H1 (cell line): ENCODE results near the gene MDFI. TPM values are rescaled to one million over a fixed set of nuclear protein-coding genes. Genes with fewer than 3 reads are reported as not detected.

Source experiments
- ASH2L ChIP-seq: fragments of 200-600, 300-600 bp; sonication (generic); IDR thresholded peaks from one replicate; pipeline ENCODE4 v1.7.1; 2017; ENCODE audit warnings: low read length
- CBX5 ChIP-seq: fragments of 300-800, 300-1000 bp; sonication (generic); IDR thresholded peaks from 2 replicates; pipeline ENCODE4 v1.7.1; 2016; ENCODE audit warnings: antibody characterized with exemption, low read length, low read depth
- CBX8 ChIP-seq: fragments of 300-800, 300-1000 bp; sonication (generic); IDR thresholded peaks from 2 replicates; pipeline ENCODE4 v1.7.1; 2016; ENCODE audit warnings: low read depth, low read length, borderline replicate concordance
- CEBPB ChIP-seq: IDR thresholded peaks from 2 replicates; pipeline ENCODE4 v1.6.1; 2012; ENCODE audit warnings: low read depth, low read length
- CHD2 ChIP-seq: IDR thresholded peaks from 2 replicates; pipeline ENCODE4 v1.6.1; 2012; ENCODE audit warnings: low read length, improper control_type of control experiment
- CREB1 ChIP-seq: IDR thresholded peaks from 2 replicates; pipeline ENCODE4 v1.6.1; 2012; ENCODE audit warnings: inconsistent platforms
- EZH2 ChIP-seq: fragments of 200-600 bp; sonication (generic); IDR thresholded peaks from 2 replicates; pipeline ENCODE4 v1.7.1; 2012; ENCODE audit warnings: low read depth, mild to moderate bottlenecking, moderate library complexity, low read length, inconsistent platforms; ENCODE audit not compliant: severe bottlenecking
- GTF2F1 ChIP-seq: IDR thresholded peaks from 2 replicates; pipeline ENCODE4 v1.6.1; 2012; ENCODE audit warnings: low read depth, low read length, improper control_type of control experiment, borderline replicate concordance
- JUN ChIP-seq: IDR thresholded peaks from 2 replicates; pipeline ENCODE4 v1.6.1; 2011; ENCODE audit warnings: low read depth, mild to moderate bottlenecking, improper control_type of control experiment, low read length
- MAX ChIP-seq: IDR thresholded peaks from 2 replicates; pipeline ENCODE4 v1.6.1; 2012; ENCODE audit warnings: inconsistent platforms
- RBBP5 ChIP-seq: IDR thresholded peaks from 2 replicates; pipeline ENCODE4 v1.7.1; 2012; ENCODE audit warnings: low read depth, mild to moderate bottlenecking, inconsistent platforms, low read length, moderate library complexity, borderline replicate concordance
- RFX5 ChIP-seq: IDR thresholded peaks from 2 replicates; pipeline ENCODE4 v1.6.1; 2011; ENCODE audit warnings: low read depth, low read length, improper control_type of control experiment, borderline replicate concordance
- RNF2 ChIP-seq: fragments of 200-900, 300-1000 bp; sonication (generic); IDR thresholded peaks from 2 replicates; pipeline ENCODE4 v1.7.1; 2016; ENCODE audit warnings: borderline replicate concordance, low read depth, mild to moderate bottlenecking, antibody characterized with exemption, low read length; ENCODE audit not compliant: poor library complexity, severe bottlenecking; ENCODE audit errors: missing control alignments
- SAP30 ChIP-seq: fragments of 300-600 bp; sonication (generic); IDR thresholded peaks from 2 replicates; pipeline ENCODE4 v1.7.1; 2012; ENCODE audit warnings: low read length, moderate library complexity, mild to moderate bottlenecking, inconsistent platforms; ENCODE audit not compliant: insufficient read depth, insufficient replicate concordance
- SIRT6 ChIP-seq: IDR thresholded peaks from one replicate; pipeline ENCODE4 v1.7.1; 2012; ENCODE audit warnings: low read length, inconsistent platforms
- SP2 ChIP-seq: IDR thresholded peaks from 2 replicates; pipeline ENCODE4 v1.6.1; 2012; ENCODE audit warnings: mild to moderate bottlenecking, low read length, inconsistent platforms
- SP4 ChIP-seq: IDR thresholded peaks from 2 replicates; pipeline ENCODE4 v1.6.1; 2012; ENCODE audit warnings: low read length, inconsistent platforms
- TAF1 ChIP-seq: IDR thresholded peaks from 2 replicates; pipeline ENCODE4 v1.6.1; 2011; ENCODE audit warnings: mild to moderate bottlenecking, low read depth, low read length
- TEAD4 ChIP-seq: IDR thresholded peaks from 2 replicates; pipeline ENCODE4 v1.6.1; 2012; ENCODE audit warnings: low read depth, low read length, inconsistent platforms, mixed read lengths
- YY1 ChIP-seq: IDR thresholded peaks from 2 replicates; pipeline ENCODE4 v1.6.1; 2011; ENCODE audit warnings: low read depth, mild to moderate bottlenecking, low read length
- polyA plus RNA-seq, 7 experiments: library from polyadenylated mRNA; depleted of rRNA in 3 of 7; stranded (reverse) in 5 of 7; unstranded in 2 of 7; fragments of >200 nt in 5 of 7; fragments of 200-250 nt in 2 of 7; gene quantifications; 1 replicate in 5 of 7; 2 replicates in 1 of 7; 4 replicates in 1 of 7; pipeline versions ENCODE4 v1.2.1 to v1.2.3, GENCODE V29; 2011 to 2013; ENCODE audit warnings: missing spikeins in 2 of 7, mixed read lengths in 2 of 7
- total RNA-seq: library from RNA; stranded (reverse); fragmentation: NEBNext Ultra II Directional; extraction: Animal tissue kit (Norgen Biotek cat#: 25700); gene quantifications from 2 replicates; pipeline ENCODE4 v1.2.1, GENCODE V29; 2021
- TF ChIP-seq, protein P1 (sequence below): IDR thresholded peaks from 2 replicates; pipeline ENCODE4 v1.6.1; 2012; ENCODE audit warnings: inconsistent platforms
- TF ChIP-seq, protein P2 (sequence below): IDR thresholded peaks from 2 replicates; pipeline ENCODE4 v1.6.1; 2012; ENCODE audit warnings: low read length, inconsistent platforms

The MDFI gene
- total and polyA plus RNA-seq, 2 of the 8 experiments (the other 6 are each of a cell fraction or from before 2014, with no cell fraction given), result 41.0 to 65.6 TPM

GRCh38 chr6:41638935-41639808, 904 bp downstream of the MDFI start (continued):
- TF ChIP-seq RFX5 (no peak), SP4 (no peak), TAF1 (no peak), MAX (0 out of 2 replicates have a peak, but pooled peaks have one; percentile 22), GTF2F1 (no peak), SIRT6 (no peak), ASH2L (peak; percentile 75), CBX8 (no peak), TEAD4 (no peak), YY1 (no peak), CBX5 (no peak), RBBP5 (peak; percentile 58; the same call in 1 of the 2 replicates), RNF2 (peak; percentile 26), CHD2 (no peak), JUN (no peak), EZH2 (peak; percentile 67), SP2 (no peak), CREB1 (peak; percentile 17; the same call in 1 of the 2 replicates), CEBPB (no peak), SAP30 (no peak)
- TF ChIP-seq, protein P1, sequence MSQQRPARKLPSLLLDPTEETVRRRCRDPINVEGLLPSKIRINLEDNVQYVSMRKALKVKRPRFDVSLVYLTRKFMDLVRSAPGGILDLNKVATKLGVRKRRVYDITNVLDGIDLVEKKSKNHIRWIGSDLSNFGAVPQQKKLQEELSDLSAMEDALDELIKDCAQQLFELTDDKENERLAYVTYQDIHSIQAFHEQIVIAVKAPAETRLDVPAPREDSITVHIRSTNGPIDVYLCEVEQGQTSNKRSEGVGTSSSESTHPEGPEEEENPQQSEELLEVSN, result peak; percentile 25
- TF ChIP-seq, protein P2, sequence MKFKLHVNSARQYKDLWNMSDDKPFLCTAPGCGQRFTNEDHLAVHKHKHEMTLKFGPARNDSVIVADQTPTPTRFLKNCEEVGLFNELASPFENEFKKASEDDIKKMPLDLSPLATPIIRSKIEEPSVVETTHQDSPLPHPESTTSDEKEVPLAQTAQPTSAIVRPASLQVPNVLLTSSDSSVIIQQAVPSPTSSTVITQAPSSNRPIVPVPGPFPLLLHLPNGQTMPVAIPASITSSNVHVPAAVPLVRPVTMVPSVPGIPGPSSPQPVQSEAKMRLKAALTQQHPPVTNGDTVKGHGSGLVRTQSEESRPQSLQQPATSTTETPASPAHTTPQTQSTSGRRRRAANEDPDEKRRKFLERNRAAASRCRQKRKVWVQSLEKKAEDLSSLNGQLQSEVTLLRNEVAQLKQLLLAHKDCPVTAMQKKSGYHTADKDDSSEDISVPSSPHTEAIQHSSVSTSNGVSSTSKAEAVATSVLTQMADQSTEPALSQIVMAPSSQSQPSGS, result no peak
